IMR-90 (cell line): ENCODE results near the gene DIP2B. TPM values are rescaled to one million over a fixed set of nuclear protein-coding genes. Genes with fewer than 3 reads are reported as not detected.
A peak's percentile ranks its signal among the peaks of the same experiment; 100 is the strongest.

ENCODE experiments used
- ATAC-seq: fragments of 200-7000 bp; cut with Tn5 transposase; 2 replicates; pipeline ENCODE4 v1.9.1; 2020; ENCODE audit warnings: low read depth, mild to moderate bottlenecking, moderate library complexity
- BruUV-seq: library from RNA; stranded (reverse); fragments of 400-500 nt; replicated peaks from 2 replicates; lab custom pipeline; 2021; lab: Mats Ljungman, UMichigan
- CTCF ChIA-PET: fragments of 300-600 bp; formaldehyde crosslinking; extraction: SDS; loops from one replicate; lab custom pipeline; 2021; ENCODE audit warnings: antibody characterized with exemption; lab: Yijun Ruan, JAX
- POLR2A ChIA-PET: fragments of 300-600 bp; sonication (Branson Sonifier 250); formaldehyde crosslinking; loops from one replicate; lab custom pipeline; 2022; ENCODE audit warnings: antibody characterized with exemption; ENCODE audit not compliant: unreplicated experiment; lab: Charles Lee
- DNase-seq: peaks from one replicate; pipeline ENCODE4 v3.0.0; 2013
- H2AFZ ChIP-seq: replicated peaks from 2 replicates; pipeline ENCODE3; 2013; ENCODE audit warnings: low read length, mild to moderate bottlenecking; ENCODE audit not compliant: poor library complexity
- H2AK5ac ChIP-seq: 2 replicates; pipeline ENCODE4 v1.6.1; 2013; ENCODE audit warnings: low read depth, low read length, inconsistent platforms
- H2AK9ac ChIP-seq: replicated peaks from 2 replicates; pipeline ENCODE3; 2013; ENCODE audit warnings: mild to moderate bottlenecking, low read depth, low read length, moderate library complexity; ENCODE audit not compliant: poor library complexity
- H2BK120ac ChIP-seq: 2 replicates; pipeline ENCODE4 v1.6.1; 2013; ENCODE audit warnings: low read depth, low read length, inconsistent platforms
- H2BK15ac ChIP-seq: 3 replicates; pipeline ENCODE4 v1.6.1; 2013; ENCODE audit warnings: low read depth, low read length, inconsistent platforms
- H2BK20ac ChIP-seq: 2 replicates; pipeline ENCODE4 v1.6.1; 2013; ENCODE audit warnings: low read depth, mild to moderate bottlenecking, inconsistent platforms, low read length, moderate library complexity
- H2BK5ac ChIP-seq: 2 replicates; pipeline ENCODE4 v1.6.1; 2013; ENCODE audit warnings: mild to moderate bottlenecking, low read depth, low read length, inconsistent platforms; ENCODE audit not compliant: poor library complexity, severe bottlenecking
- H3K14ac ChIP-seq: replicated peaks from 2 replicates; pipeline ENCODE4 v1.6.1; 2013; ENCODE audit warnings: low read depth, low read length, inconsistent platforms
- H3K18ac ChIP-seq: 2 replicates; pipeline ENCODE4 v1.6.1; 2013; ENCODE audit warnings: low read depth, low read length, control low read depth
- H3K23ac ChIP-seq: 2 replicates; pipeline ENCODE4 v1.6.1; 2013; ENCODE audit warnings: low read depth, low read length, inconsistent platforms
- H3K27ac ChIP-seq: 2 replicates; pipeline ENCODE4 v1.5.1; 2013; ENCODE audit warnings: mild to moderate bottlenecking, control low read depth, low read length; ENCODE audit not compliant: insufficient read depth
- H3K27me3 ChIP-seq: 2 replicates; pipeline ENCODE4 v1.6.1; 2013; ENCODE audit warnings: low read length; ENCODE audit not compliant: control insufficient read depth, insufficient read depth
- H3K36me3 ChIP-seq: 2 replicates; pipeline ENCODE4 v1.6.1; 2013; ENCODE audit warnings: low read length, mixed read lengths; ENCODE audit not compliant: control insufficient read depth, insufficient read depth
- H3K4ac ChIP-seq: 2 replicates; pipeline ENCODE4 v1.6.1; 2013; ENCODE audit warnings: low read depth, low read length, inconsistent platforms
- H3K4me1 ChIP-seq: 2 replicates; pipeline ENCODE4 v1.6.1; 2013; ENCODE audit warnings: low read length, mixed read lengths; ENCODE audit not compliant: control insufficient read depth, insufficient read depth
- H3K4me2 ChIP-seq: 2 replicates; pipeline ENCODE4 v1.6.1; 2013; ENCODE audit warnings: low read depth, mild to moderate bottlenecking, control low read depth, low read length, moderate library complexity
- H3K4me3 ChIP-seq: 2 replicates; pipeline ENCODE4 v1.5.1; 2013; ENCODE audit warnings: low read depth, mild to moderate bottlenecking, control low read depth, low read length, moderate library complexity; ENCODE audit not compliant: insufficient read depth
- H3K56ac ChIP-seq: 2 replicates; pipeline ENCODE4 v1.6.1; 2013; ENCODE audit warnings: low read length, inconsistent platforms; ENCODE audit not compliant: insufficient read depth; ENCODE audit errors: extremely low read depth
- H3K79me1 ChIP-seq, 2 experiments: 2 replicates each; pipeline ENCODE4 v1.6.1; 2013; ENCODE audit warnings: low read length in 2 of 2, inconsistent platforms in 1 of 2, low read depth in 1 of 2
- H3K9ac ChIP-seq: 2 replicates; pipeline ENCODE4 v1.6.1; 2013; ENCODE audit warnings: low read depth, low read length, control low read depth
- H3K9me1 ChIP-seq: 2 replicates; pipeline ENCODE4 v1.6.1; 2013; ENCODE audit warnings: low read length, inconsistent platforms; ENCODE audit not compliant: insufficient read depth
- H3K9me3 ChIP-seq: 2 replicates; pipeline ENCODE4 v1.6.1; 2013; ENCODE audit warnings: low read length; ENCODE audit not compliant: control insufficient read depth, insufficient read depth
- H4K20me1 ChIP-seq: 2 replicates; pipeline ENCODE4 v1.6.1; 2013; ENCODE audit warnings: low read length, inconsistent platforms; ENCODE audit not compliant: insufficient read depth
- H4K5ac ChIP-seq: 2 replicates; pipeline ENCODE4 v1.6.1; 2013; ENCODE audit warnings: mild to moderate bottlenecking, low read depth, low read length, control low read depth
- H4K8ac ChIP-seq, 2 experiments: 2 replicates each; pipeline ENCODE4 v1.6.1; 2013; ENCODE audit warnings: low read depth in 2 of 2, low read length in 2 of 2, control low read depth in 1 of 2, inconsistent platforms in 1 of 2
- H4K91ac ChIP-seq: 2 replicates; pipeline ENCODE4 v1.6.1; 2013; ENCODE audit warnings: low read depth, low read length, inconsistent platforms; ENCODE audit not compliant: insufficient read depth
- BHLHE40 ChIP-seq: fragments of 150-350 bp; IDR thresholded peaks from 2 replicates; pipeline ENCODE4 v1.6.1; 2016; ENCODE audit warnings: mild to moderate bottlenecking, low read depth, low read length
- CEBPB ChIP-seq: IDR thresholded peaks from 2 replicates; pipeline ENCODE4 v1.6.1; 2012; ENCODE audit warnings: low read depth, low read length, improper control_type of control experiment
- CHD1 ChIP-seq: IDR thresholded peaks from 2 replicates; pipeline ENCODE4 v1.6.1; 2012; ENCODE audit warnings: low read depth, low read length, improper control_type of control experiment
- FOS ChIP-seq: fragments of 150-350 bp; IDR thresholded peaks from 2 replicates; pipeline ENCODE4 v1.6.1; 2016; ENCODE audit warnings: low read depth, low read length
- MAZ ChIP-seq: IDR thresholded peaks from 2 replicates; pipeline ENCODE4 v1.6.1; 2012; ENCODE audit warnings: low read depth, mild to moderate bottlenecking, low read length, improper control_type of control experiment, moderate library complexity, borderline replicate concordance
- MXI1 ChIP-seq: IDR thresholded peaks from 2 replicates; pipeline ENCODE4 v1.6.1; 2012; ENCODE audit warnings: low read depth, mild to moderate bottlenecking, low read length, moderate library complexity, borderline replicate concordance
- NFE2L2 ChIP-seq: fragments of 150-350 bp; IDR thresholded peaks from 2 replicates; pipeline ENCODE4 v1.6.1; 2016; ENCODE audit warnings: low read depth, mild to moderate bottlenecking, low read length
- POLR2A ChIP-seq: IDR thresholded peaks from 2 replicates; pipeline ENCODE4 v1.6.1; 2012; ENCODE audit warnings: mild to moderate bottlenecking, low read depth, low read length
- RAD21 ChIP-seq: IDR thresholded peaks from 2 replicates; pipeline ENCODE4 v1.6.1; 2012; ENCODE audit warnings: low read length, improper control_type of control experiment
- RCOR1 ChIP-seq: IDR thresholded peaks from 2 replicates; pipeline ENCODE4 v1.6.1; 2012; ENCODE audit warnings: mild to moderate bottlenecking, low read length, improper control_type of control experiment; ENCODE audit not compliant: insufficient replicate concordance
- RFX5 ChIP-seq: IDR thresholded peaks from 2 replicates; pipeline ENCODE4 v1.8.0; 2012; ENCODE audit warnings: low read depth, mild to moderate bottlenecking, low read length, moderate library complexity
- SMC3 ChIP-seq: fragments of 150-350 bp; IDR thresholded peaks from 2 replicates; pipeline ENCODE4 v1.6.1; 2016; ENCODE audit warnings: low read depth, mild to moderate bottlenecking, antibody characterized with exemption, low read length, moderate library complexity
- WGBS, 2 experiments: methylation state at CpG; one replicate each; pipeline versions ENCODE4 v1.1.5 to v1.1.7; 2013; ENCODE audit warnings: missing lambda C conversion rate in 2 of 2; ENCODE audit not compliant: insufficient read length in 1 of 2; ENCODE audit errors: extremely low coverage in 2 of 2; 5-methylcytosine and 5-hydroxymethylcytosine counted together
- dilution Hi-C: fragments of 300-500 bp; cut with HindIII; formaldehyde crosslinking; loops from one replicate; pipeline ENCODE4 v1.14.3; 2018; ENCODE audit warnings: low sequenced_read_pairs; ENCODE audit not compliant: unreplicated experiment
- in situ Hi-C: fragments of 300-500 bp; cut with MboI; formaldehyde crosslinking; loops from 3 replicates; pipeline ENCODE4 v1.14.3; 2019; ENCODE audit warnings: low sequenced_read_pairs, inconsistent platforms, mixed read lengths
- intact Hi-C: fragments of 100-400 bp; cut with micrococcal nuclease; formaldehyde crosslinking; loops from 2 replicates; pipeline ENCODE4 v1.10.0; 2022
- polyA plus RNA-seq, 3 experiments: library from polyadenylated mRNA; depleted of rRNA; stranded (reverse); fragments of >200 nt; gene quantifications; 2 replicates each; pipeline ENCODE4 v1.2.3, GENCODE V29; 2012; ENCODE audit warnings: low replicate concordance in 1 of 3
- total RNA-seq: library from RNA; depleted of rRNA; stranded (reverse); fragments of >200 nt; gene quantifications from 2 replicates; pipeline ENCODE4 v1.2.3, GENCODE V29; 2012
- TF ChIP-seq, protein P1 (sequence below): conservative IDR thresholded peaks from 2 replicates; pipeline ENCODE4 v1.5.1; 2012; ENCODE audit warnings: mild to moderate bottlenecking, low read depth, low read length, improper control_type of control experiment
- TF ChIP-seq, protein P2 (sequence below): fragments of 150-350 bp; IDR thresholded peaks from 2 replicates; pipeline ENCODE4 v1.6.1; 2016; ENCODE audit warnings: low read depth, mild to moderate bottlenecking, low read length, moderate library complexity, borderline replicate concordance
- TF ChIP-seq, protein P3 (sequence below): fragments of 150-350 bp; IDR thresholded peaks from 2 replicates; pipeline ENCODE4 v1.6.1; 2017; ENCODE audit warnings: mild to moderate bottlenecking, antibody characterized with exemption, low read length, low read depth

DIP2B gene
- total and polyA plus RNA-seq, 2 of the 4 experiments (the other 2 are of a cell fraction), result 7.7 to 12.9 TPM

DNA sequence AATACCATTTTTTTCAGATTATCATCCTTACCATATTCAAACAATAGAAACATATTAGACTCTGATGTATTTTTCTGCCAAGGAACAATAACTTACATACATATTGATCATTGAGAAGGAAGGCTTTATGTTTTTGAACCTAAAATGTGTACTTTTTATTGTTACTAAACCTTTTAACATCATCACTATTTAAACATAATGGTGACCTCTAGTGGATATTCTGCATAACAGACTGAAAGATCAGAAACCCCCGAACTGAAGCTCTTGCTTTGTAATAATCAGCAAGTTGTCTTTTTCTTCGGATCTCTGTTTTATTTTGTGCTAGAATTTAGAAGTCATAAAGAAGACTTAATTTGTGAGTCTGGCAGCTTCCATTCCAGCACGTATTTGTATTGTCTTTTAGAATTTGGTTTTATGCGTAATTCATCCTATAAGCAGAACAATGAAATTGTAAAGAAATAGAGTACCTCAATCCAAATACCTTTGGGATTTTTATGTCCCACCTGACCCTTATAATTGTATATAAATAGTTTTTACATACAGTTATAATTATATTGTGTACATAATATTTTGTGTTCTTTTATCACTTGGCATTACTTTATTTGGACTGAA is 133.2 kb downstream of the DIP2B start:
- intact Hi-C loops (loop anchor here (1.0 to 5.0 kb wide), 2 partner anchors 66 to 134 kb away; partner anchors contain the start of gene DIP2B), dilution Hi-C loops (no loop called here), in situ Hi-C loops (loop anchor here (5.0 kb wide), 1 partner anchor 131 kb away; no protein-coding TSS in a partner anchor)
- DNase-seq (peak; percentile 69), ATAC-seq (peak; percentile 45; the same call in 1 of the 2 replicates)
- no peak overlapping the region for H4K5ac ChIP-seq
- H3K4me1 ChIP-seq, result peaks cover 7% of the 10 kb centered on the region
- H3K4ac ChIP-seq, result no peak overlapping the region
- H3K9me3 ChIP-seq, result no peaks in the 10 kb centered on the region
- ChIA-PET POLR2A (interaction anchor here (0.7 kb wide), 1 partner anchor 22 kb away, joined by 5 read pairs; no protein-coding TSS in a partner anchor), CTCF (interaction anchor here (0.6 to 1.0 kb wide), 4 partner anchors 117 to 148 kb away, joined by 3 to 7 read pairs (median 4); partner anchors contain the start of gene DIP2B)
- H2BK5ac ChIP-seq, result no peak overlapping the region
- H4K91ac ChIP-seq, result no peak overlapping the region
- H3K4me2 ChIP-seq, result no peak overlapping the region; the same call in 1 of the 2 replicates
- H3K27ac ChIP-seq, result no peak overlapping the region
- H3K23ac ChIP-seq, result no peak overlapping the region
- no peak overlapping the region for H2AK9ac ChIP-seq
- no peak overlapping the region for H2BK15ac ChIP-seq
- no peak overlapping the region for H2AK5ac ChIP-seq
- no peak overlapping the region for H2BK20ac ChIP-seq
- no peak overlapping the region for H2BK120ac ChIP-seq
- H3K56ac ChIP-seq, result no peak overlapping the region
- no peak overlapping the region for H3K4me3 ChIP-seq
- peaks cover 19 to 44% of the 10 kb centered on the region in 2 experiments; a peak in 3 of 4 replicates for H3K79me1 ChIP-seq
- no peaks in the 10 kb centered on the region for H3K36me3 ChIP-seq
- WGBS, 2 experiments, result no CpG with 5 or more reads among the region's 4 CpGs
- no peak overlapping the region for H2AFZ ChIP-seq
- no TSS peak for BruUV-seq
- H3K9me1 ChIP-seq, result peaks cover 6% of the 10 kb centered on the region
- H4K20me1 ChIP-seq, result peaks cover 3% of the 10 kb centered on the region; the same call in 1 of the 2 replicates
- no peak overlapping the region for H4K8ac ChIP-seq
- no peak overlapping the region for H3K9ac ChIP-seq
- no peak overlapping the region for H3K14ac ChIP-seq
- no peak overlapping the region for H3K18ac ChIP-seq
- no peaks in the 10 kb centered on the region for H3K27me3 ChIP-seq
- TF ChIP-seq CEBPB (no peak), FOS (no peak), POLR2A (no peak), NFE2L2 (no peak), RAD21 (peak; percentile 76), RFX5 (no peak), SMC3 (peak; percentile 89), RCOR1 (no peak), MAZ (no peak), BHLHE40 (no peak), CHD1 (no peak), MXI1 (no peak)
- TF ChIP-seq, protein P1, sequence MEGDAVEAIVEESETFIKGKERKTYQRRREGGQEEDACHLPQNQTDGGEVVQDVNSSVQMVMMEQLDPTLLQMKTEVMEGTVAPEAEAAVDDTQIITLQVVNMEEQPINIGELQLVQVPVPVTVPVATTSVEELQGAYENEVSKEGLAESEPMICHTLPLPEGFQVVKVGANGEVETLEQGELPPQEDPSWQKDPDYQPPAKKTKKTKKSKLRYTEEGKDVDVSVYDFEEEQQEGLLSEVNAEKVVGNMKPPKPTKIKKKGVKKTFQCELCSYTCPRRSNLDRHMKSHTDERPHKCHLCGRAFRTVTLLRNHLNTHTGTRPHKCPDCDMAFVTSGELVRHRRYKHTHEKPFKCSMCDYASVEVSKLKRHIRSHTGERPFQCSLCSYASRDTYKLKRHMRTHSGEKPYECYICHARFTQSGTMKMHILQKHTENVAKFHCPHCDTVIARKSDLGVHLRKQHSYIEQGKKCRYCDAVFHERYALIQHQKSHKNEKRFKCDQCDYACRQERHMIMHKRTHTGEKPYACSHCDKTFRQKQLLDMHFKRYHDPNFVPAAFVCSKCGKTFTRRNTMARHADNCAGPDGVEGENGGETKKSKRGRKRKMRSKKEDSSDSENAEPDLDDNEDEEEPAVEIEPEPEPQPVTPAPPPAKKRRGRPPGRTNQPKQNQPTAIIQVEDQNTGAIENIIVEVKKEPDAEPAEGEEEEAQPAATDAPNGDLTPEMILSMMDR, result peak; percentile 71
- TF ChIP-seq, protein P2, sequence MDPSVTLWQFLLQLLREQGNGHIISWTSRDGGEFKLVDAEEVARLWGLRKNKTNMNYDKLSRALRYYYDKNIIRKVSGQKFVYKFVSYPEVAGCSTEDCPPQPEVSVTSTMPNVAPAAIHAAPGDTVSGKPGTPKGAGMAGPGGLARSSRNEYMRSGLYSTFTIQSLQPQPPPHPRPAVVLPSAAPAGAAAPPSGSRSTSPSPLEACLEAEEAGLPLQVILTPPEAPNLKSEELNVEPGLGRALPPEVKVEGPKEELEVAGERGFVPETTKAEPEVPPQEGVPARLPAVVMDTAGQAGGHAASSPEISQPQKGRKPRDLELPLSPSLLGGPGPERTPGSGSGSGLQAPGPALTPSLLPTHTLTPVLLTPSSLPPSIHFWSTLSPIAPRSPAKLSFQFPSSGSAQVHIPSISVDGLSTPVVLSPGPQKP, result no peak
- TF ChIP-seq, protein P3, sequence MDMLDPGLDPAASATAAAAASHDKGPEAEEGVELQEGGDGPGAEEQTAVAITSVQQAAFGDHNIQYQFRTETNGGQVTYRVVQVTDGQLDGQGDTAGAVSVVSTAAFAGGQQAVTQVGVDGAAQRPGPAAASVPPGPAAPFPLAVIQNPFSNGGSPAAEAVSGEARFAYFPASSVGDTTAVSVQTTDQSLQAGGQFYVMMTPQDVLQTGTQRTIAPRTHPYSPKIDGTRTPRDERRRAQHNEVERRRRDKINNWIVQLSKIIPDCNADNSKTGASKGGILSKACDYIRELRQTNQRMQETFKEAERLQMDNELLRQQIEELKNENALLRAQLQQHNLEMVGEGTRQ, result no peak
